ENCODE results near the gene PLEKHJ1.
"Not testable (repeated sequence)": the region's sequence is repeated elsewhere in the genome, so short reads cannot be mapped to it uniquely, and the experiment has no call there.

Gene PLEKHJ1

GRCh38 chr19:2217591-2217990, 18.5 kb downstream of the PLEKHJ1 start:
- no peak for DNase-seq

- no peak for DNase-seq
These were observed 19.5 kb downstream of the PLEKHJ1 start for GRCh38 chr19:2216361-2217225.

- DNase-seq: peak; percentile 49
These were observed 20.8 kb downstream of the PLEKHJ1 start for GRCh38 chr19:2215281-2215751.

- DNase-seq: no peak
These were observed 21.9 kb downstream of the PLEKHJ1 start for GRCh38 chr19:2214251-2214650.

- no peak for DNase-seq
These were observed 22.3 kb downstream of the PLEKHJ1 start for GRCh38 chr19:2213799-2214198.

- DNase-seq: no peak
These were observed 23.0 kb downstream of the PLEKHJ1 start for GRCh38 chr19:2212861-2213711.

GRCh38 chr19:2210987-2211740, 25.0 kb downstream of the PLEKHJ1 start:
- DNase-seq: no peak

- DNase-seq: no peak
These were observed 25.9 kb downstream of the PLEKHJ1 start for GRCh38 chr19:2210206-2210605.

GRCh38 chr19:2209408-2209807, 26.7 kb downstream of the PLEKHJ1 start:
- no peak for DNase-seq

- DNase-seq: no peak
These were observed 27.2 kb downstream of the PLEKHJ1 start for GRCh38 chr19:2208975-2209374.

- peak; percentile 26 for DNase-seq
These were observed 27.9 kb downstream of the PLEKHJ1 start for GRCh38 chr19:2207991-2208860.

GRCh38 chr19:2207008-2207407, 29.1 kb downstream of the PLEKHJ1 start:
- DNase-seq: no peak

GRCh38 chr19:2202366-2202765, 33.8 kb downstream of the PLEKHJ1 start:
- no peak for DNase-seq

- DNase-seq: no peak
These were observed 34.5 kb downstream of the PLEKHJ1 start for GRCh38 chr19:2201473-2202148.

GRCh38 chr19:2200624-2201294, 35.4 kb downstream of the PLEKHJ1 start:
- not testable (repeated sequence) for DNase-seq

- DNase-seq: no peak
These were observed 36.1 kb downstream of the PLEKHJ1 start for GRCh38 chr19:2199861-2200623.

- DNase-seq: no peak
These were observed 36.9 kb downstream of the PLEKHJ1 start for GRCh38 chr19:2199215-2199614.

GRCh38 chr19:2198317-2198716, 37.8 kb downstream of the PLEKHJ1 start:
- DNase-seq: no peak

GRCh38 chr19:2197270-2197669, 38.9 kb downstream of the PLEKHJ1 start:
- no peak for DNase-seq

- no peak for DNase-seq
These were observed 40.2 kb downstream of the PLEKHJ1 start for GRCh38 chr19:2195914-2196313.

Data from CD4-positive, alpha-beta T cell treated with Interleukin-10 for 1 hour (primary cell).